ENCODE results near the gene PPFIBP1.

DNA sequence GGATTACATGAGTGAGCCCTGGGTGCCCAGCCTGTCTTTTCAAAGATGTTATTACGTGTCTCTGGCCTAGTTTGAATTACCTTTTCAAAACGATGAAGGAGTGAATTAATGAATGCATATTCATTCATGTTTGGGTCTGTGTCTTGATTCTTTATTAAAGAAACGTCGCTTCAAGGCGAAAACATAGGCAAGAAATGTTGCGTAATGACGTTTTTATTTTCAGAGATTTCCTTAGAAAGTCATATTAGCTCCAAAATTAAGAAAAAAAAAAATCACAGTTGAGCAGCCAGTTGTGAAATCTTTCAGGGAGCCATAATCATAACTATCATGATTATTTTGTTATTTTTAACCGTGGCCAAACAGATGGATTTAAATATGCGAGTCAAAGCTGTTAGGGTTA, 3.5 kb downstream of the PPFIBP1 start:
- TF ChIP-seq, protein P1, sequence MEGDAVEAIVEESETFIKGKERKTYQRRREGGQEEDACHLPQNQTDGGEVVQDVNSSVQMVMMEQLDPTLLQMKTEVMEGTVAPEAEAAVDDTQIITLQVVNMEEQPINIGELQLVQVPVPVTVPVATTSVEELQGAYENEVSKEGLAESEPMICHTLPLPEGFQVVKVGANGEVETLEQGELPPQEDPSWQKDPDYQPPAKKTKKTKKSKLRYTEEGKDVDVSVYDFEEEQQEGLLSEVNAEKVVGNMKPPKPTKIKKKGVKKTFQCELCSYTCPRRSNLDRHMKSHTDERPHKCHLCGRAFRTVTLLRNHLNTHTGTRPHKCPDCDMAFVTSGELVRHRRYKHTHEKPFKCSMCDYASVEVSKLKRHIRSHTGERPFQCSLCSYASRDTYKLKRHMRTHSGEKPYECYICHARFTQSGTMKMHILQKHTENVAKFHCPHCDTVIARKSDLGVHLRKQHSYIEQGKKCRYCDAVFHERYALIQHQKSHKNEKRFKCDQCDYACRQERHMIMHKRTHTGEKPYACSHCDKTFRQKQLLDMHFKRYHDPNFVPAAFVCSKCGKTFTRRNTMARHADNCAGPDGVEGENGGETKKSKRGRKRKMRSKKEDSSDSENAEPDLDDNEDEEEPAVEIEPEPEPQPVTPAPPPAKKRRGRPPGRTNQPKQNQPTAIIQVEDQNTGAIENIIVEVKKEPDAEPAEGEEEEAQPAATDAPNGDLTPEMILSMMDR (IDR thresholded peaks at IDR 0.05): no peak
- TF ChIP-seq ZFX (IDR thresholded peaks at IDR 0.05; ENCODE audit: borderline replicate concordance): no peak

Measured in 22Rv1 (cell line).